Limb (tissue), 2 donors: ENCODE data around the gene GPR160.

Experiments
- DNase-seq, 2 donors: peaks; one replicate each; pipeline ENCODE4 v3.0.0-alpha.2; 2016; ENCODE audit errors: extremely low spot score in 2 of 2

Gene GPR160

DNA sequence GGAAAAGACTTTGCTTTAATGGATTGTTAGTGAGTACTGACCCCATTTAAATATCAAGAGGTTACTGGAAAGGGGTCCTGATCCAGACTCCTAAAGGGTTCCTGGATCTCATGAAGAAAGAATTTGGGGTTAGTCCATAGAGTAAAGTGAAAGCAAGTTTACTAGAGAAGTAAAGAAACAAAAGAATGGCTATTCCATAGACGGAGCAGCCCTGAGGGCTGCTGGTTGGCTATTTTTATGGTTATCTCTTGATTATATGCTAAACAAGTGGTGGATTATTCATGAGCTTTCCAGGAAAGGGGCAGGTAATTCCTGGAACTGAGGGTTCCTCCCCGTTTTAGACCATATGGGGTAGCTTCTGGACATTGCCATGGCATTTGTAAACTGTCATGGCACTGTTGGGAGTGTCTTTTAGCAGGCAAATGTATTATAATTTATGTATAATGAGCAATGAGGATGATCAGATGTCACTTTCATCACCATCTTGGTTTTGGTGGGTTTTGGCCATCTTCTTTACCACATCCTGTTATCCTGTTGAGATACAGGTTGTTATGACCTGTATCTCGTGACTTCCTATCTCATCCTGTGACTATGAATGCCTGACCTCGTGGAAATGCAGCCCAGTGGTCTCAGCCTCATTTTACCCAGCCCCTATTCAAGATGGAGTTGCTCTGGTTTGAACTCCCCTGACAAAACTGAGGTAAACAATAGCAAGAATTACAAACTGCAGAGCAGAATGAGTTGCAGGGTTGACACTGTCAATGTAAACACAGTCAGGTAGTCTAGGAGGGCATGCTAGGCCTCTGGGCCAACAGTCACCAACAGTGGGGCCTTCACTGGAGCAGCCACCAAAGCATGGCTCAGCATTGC, 10.3 kb upstream of the GPR160 start:
- no peak for DNase-seq

DNA sequence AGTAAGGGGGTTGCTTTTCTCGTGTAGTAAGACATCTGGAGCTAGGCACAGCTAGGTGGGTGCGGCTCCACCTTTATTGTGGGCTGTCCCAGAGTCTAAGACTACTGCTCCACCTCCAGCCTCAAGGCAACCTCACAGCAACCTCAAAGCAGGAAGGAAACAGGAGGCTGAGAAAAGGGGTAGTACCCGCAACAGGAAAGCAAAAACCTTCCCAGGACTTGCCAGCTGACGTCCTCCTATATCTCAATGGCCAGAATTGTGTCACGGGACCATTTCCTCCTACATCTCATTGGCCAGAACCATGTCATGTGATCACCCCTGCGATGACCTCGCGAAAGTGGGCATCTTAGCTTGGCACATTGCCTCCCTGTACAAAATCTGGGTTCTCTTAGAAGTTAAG, 4.3 kb upstream of the GPR160 start:
- DNase-seq = no peak

DNA sequence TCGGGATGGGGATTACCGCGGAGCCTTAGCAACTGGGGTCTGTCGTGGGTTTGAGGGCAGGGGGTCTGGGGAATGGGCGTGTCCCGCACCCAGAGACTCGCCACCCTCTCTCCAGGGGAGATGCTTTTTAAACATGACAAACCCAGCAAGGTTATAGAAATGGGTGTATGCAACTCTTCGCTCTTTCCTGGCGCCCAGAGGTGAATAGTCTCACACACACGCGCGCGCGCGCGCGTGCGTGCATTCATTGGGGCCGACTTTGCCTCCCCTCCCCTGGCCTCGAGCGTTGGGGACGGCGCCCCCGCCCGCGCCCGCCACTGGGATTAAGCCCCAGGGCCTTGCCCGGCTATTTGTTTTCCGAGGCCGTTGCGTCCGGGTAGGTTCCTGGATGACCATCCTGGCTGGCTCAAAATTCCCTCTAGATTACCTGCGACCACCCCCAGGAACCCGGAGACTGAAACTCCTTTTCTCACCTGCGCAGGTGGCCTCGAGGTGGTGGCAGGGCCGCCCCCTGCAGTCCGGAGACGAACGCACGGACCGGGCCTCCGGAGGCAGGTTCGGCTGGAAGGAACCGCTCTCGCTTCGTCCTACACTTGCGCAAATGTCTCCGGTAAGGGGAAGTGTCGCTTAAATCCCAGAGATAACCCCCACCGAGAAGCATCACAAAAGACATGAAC, 777 bp downstream of the GPR160 start:
- peak in 1 of 2 donors; percentile 40 for DNase-seq

DNA sequence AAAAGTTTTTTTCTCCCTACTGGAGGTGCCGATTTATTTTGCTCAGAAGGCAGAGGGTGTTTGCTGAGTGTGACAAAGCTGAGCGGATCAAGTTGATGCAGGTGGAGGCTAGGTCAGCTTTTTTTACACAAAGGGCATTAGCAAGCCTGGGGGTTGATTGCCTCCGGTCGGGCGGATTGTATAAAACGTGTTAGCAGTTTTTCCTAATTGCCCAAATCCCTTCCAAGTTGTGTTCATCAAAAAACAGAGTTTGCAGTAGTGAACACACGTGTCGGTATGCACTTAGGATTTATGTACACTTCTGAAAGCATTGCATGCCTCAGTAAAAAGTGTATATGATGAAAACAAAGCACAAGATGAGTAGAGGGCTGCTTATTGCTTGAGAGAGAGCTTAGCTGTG, 2.6 kb downstream of the GPR160 start:
- DNase-seq = no peak

DNA sequence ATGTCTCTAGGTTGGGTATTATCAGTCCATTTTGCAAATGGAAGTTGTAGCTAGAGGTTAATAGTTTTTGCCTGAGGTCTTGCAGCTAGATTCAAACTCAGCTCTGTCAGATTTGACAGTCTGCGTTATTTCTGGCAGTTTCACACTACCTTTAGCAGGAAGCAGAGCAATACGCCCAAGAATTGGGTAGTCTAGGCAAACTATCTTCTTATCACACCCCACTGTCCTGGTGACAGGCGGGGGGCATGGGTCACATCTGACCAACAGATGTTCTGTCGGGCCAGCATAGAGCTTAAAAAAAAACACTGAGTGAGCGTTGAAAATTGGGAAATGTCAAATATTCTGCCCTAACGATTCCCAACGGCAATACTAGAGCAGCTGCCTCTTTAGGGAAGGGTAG, 5.7 kb downstream of the GPR160 start:
- no peak for DNase-seq

DNA sequence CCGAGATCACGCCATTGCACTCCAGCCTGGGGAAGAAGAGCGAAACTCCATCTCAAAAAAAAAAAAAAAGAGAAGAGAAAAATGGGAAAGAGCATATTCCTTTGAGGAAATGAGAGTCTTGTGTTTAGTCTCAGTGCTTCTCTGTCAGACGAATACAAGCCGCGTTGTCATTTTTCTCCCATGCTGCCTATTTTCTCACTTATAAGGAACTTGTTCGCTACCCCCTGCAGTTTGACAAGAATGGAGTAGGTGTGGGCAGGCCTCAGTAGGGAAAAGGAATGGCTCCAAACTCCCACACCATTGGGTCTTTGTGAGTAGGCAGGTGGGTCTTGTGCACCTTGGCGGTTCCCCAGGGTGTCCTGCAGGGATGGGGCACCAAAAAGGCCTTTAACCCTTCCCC, 6.5 kb downstream of the GPR160 start:
- no peak for DNase-seq

DNA sequence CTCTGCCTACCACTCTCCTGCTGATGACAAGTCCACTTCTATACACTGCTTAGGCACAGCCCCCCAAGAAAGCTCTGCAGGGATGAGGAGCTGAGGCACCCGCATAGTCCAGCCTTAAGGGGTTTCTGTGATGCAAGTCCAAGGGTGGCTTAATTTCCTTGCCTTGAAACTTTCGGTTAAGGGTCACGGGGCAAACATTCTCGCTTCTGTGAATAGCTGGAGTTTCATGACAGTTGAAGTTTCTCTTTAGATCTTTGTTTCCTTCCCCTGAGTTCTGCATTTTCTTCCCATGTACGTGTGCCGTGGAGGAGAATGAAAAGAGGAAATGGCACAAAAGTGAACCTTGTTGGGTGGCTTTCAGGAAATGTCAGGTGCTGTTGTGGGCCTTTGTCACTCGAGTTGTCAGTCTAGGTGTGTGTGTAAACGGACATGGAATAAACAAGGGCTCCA, 7.0 kb downstream of the GPR160 start:
- no peak for DNase-seq

DNA sequence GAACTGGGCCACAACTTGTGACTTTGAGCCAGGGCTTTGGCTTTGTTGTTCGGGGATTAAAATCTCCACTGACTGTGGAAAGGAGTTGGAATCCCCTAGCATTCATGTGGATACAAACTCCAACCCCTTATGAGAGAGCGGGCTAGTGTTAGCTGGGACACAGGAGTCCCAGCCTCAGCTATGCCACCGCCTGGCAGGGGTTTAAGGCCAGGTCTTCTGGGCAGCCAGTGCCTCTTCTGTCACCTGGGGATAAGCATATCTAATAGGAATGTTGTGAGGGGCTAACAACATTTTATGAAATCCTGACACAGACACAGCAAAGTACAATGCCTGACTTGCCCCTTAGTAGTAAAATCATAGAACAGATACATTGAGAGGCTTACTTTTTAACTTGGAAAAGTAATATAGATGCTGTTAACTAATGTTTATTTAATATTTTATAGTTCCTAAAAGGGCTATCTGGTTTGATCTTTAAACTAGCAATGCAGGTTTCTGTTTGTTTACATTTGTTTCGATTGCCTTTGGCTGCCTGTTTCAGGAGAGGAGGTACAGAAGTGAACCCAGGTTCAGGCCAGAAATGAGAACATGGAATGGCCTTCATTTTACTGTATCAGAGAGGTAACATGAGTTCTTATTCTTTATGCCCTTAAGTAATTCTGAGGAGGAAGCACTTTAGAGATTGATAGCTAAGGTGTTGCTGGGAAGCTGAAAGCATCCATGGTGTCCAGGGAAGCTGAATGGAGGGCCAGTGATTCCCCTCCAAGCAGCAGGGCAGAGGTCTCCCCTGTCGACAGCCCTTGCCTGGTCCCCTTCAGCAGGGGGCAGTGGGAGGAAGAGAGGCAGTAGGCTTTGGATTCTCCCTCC, 8.7 kb downstream of the GPR160 start:
- no peak for DNase-seq

DNA sequence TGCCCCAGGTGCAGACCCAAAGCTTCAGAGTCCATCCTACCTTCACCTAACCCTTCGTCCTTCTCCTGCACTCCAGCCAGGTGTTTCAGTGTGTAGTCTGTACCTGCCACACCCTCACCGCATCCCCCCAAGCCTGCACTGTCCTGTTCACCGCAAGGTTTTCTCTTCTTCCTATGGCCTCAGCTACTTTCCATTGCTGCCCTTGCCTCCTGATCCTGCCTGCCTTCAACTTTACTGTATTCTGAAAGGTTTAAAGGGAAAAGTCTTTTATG, 9.3 kb downstream of the GPR160 start:
- no peak for DNase-seq

DNA sequence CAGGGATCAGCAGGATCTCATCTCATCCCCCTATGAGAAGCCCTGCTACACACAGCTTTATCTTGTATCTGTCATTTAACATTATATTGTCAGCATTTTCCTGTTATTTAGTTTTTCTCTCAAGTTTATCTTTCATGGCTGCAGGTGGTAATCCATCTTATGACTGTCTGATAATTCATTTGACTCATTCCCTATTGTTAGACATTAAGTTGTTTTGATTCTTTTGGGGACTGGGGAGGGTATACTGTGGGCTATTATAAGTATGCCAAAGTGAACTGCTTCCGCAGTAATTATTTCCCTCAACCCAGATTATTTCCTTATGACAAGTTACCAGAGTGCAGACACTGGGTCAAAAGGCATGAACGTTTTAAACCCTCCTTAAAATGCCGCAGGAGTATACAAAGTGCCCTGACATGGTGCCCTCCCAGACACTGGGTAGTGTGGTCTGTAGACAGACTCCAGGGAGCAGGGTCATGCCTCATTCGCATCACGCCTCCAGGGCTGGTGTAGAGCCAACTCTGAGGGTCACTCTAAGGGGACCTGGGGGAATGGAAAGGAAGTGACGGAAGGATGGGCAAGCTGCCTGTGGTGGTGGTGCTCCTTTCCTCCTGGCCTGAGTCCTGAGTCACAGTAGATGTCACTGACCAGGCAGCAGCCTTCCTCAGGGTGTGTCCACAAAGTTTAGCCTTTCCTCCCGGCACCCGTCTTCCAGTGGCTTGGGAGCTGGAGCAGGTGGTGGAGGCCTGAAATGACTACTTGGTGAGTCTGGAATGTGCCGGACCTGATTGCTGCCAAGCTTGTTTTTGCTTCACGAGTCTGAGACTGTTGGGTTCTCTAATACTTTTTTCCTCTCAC, 11.6 kb downstream of the GPR160 start:
- DNase-seq = no peak

DNA sequence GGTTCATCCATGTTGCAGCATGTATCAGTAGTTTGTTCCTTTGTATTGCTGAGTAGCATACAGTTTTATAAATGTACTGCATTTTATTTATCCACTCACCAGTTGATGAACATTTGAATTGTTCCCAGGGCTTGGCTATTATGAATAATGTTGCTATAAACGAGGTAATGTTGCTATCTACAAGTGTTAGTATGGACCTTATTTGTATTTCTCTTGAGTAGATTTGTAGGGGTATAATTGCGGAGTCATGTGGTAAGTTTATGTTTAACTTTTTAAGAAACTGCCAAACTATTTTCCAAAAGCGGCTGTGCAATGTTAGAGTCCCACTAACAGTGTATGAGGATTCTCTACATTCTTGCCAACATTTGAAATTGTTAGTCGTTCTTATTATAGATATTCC, 13.0 kb downstream of the GPR160 start:
- DNase-seq = no peak

DNA sequence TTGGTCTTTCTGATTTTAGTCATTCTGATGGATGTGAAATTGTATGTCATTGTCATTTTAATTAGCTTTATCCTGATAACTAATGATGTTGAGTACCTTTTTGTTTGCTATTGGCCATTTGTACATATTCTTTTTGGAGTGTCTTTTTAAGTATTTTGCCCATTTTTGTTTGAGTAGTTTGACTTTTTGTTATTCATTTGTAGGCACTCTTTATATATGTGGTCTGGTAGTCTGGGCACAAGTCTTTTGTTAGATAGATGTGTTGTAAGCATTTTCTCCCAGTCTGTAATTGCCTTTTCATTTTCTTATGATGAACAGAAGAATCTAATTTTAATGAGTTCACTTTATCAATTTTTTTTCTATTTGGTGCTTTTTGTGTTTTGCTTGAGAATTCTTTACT, 14.6 kb downstream of the GPR160 start:
- no peak for DNase-seq

DNA sequence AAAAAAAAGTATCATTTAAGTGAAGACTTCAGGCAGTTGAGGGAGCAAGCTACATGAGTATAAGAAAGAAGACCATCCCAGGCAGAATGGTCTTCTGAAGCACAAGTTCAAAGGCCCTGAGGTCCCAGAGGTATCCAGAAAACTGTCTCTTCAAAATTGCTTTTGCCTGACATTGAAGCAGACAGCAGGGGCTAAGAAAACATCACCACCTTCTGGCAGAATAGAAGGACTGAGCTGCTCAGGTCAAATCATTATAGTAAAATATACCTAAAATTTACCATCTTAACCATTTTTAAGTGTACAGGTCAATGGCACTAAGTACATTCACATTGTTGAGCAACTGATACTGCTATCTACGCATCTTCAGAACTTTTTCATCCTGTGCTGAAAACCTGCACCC, 16.4 kb downstream of the GPR160 start:
- no peak for DNase-seq

DNA sequence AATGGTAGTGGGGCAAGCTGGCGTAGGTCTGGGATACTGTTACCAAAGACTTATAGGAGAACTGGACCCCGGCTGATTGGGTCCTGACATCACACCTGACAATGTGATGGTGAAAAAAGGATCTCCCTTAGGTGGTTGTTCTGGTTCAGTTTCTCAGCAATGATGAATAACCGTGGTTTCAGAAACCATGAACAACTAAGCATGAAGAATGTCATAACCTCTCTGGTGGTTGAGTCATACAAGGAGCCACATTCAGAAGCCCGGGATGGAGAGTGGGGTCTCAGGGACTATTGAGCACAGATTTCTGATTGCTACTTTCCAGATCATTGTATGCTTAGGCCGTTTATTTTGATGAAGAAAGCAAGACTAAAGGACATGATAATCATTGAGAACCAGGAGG, 17.4 kb downstream of the GPR160 start:
- no peak for DNase-seq

DNA sequence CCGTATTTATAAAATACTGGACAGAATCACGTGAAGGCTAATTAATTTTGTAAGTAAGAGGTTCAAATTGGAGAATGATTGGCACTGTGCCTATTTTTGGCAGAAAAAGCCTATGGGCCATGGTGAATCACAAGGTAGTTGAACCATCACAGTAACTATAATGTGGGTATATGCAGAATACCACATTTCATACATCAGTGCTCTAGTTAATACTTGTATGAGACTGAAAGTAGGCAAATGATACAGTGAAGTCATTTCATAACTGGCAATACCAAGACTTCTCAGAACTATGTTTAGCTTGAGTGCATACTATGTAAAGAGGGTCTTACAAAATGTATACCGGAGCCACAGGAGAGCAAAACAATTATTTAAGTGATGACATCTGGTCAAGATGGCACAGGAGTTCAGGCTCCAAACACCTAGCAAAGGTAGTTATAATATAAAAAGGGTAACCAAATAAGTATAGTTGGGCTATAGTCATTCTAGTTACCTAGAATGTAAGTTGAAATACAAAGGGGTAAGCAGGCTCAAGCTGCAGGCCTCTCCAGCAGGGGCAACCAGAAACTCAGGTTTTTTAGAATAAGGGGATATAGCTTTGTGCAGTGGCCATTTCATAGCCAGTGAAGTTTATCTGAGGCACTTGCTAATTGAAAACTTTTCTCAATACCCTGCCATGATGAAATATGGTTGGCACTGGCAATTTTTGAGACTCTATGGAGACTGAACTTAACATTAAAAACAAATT, 19.1 kb downstream of the GPR160 start:
- DNase-seq = no peak

DNA sequence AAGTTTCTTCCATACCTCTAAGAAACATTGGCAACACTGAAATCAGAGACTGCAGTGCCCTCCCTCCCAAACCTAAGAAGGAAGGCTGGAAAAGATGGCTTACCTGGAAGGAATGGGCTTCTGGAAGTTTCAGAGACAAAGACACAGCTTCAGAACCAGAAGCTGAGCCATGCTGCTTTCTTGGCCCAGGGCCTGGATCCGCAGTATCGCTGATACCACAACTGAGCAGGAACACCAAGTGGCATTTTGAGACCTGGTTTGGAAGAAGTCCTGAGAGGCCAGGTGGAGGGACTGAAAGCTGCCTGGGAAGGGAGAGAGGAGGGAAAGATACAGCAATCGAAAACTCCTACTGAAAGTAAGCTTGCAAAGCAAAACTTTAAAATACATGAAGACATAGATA, 19.8 kb downstream of the GPR160 start:
- no peak for DNase-seq

DNA sequence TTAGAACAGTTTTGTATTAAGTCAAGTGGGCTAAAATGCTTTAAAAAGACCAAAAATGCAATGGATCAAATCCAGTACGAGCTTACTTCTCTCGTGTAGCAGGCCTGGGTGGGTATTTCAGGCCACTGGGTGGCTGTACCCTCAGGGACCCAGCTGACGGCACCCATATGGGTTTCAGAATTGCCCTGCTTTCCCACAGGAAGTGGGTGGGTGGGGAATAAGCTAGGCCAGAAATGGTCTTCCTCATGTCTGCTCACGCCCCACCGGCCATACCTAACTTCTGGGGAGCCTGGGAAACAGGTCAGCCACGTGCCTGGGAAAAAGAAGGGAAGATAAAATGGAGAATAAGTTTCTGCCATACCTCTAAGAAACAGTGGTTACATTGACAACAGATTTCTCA, 20.3 kb downstream of the GPR160 start:
- no peak for DNase-seq

DNA sequence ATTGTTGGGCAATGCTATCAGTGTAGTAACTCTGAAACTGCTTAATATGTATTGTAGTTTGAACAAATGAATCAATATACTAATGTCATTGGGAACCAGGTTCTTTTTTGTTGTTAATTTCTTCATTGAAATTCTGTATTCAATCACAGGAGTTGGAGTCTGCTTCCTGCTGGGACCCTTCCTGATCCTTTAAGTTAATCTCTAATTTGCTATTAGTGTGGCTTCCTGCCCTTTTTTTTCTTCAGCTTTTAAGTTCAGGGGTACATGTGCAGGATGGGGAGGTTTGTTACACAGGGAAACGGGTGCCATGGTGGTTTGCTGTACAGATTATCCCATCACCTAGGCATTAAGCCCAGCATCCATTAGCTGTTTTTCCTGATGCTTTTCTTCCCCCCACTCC, 21.7 kb downstream of the GPR160 start:
- DNase-seq = no peak

DNA sequence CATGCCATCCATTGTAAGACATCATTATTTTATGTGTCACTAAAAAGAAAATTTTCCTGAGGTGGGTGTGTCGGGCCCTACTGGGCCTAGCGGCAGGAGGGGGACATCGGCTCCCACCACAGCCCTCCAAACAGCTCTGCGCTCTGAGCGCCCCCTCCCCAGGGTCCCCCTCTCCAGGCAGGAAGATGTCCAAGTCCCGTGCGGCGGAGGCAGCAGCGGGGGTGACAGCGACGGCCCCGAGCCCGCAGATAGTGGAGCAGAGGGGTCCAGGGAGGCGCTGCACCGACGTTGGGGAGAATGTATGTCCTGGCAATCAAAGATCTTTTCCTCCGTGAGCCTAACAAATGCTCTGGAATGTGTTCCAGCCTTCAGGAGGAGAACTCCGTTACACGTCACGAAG, 24.3 kb downstream of the GPR160 start:
- no peak for DNase-seq

DNA sequence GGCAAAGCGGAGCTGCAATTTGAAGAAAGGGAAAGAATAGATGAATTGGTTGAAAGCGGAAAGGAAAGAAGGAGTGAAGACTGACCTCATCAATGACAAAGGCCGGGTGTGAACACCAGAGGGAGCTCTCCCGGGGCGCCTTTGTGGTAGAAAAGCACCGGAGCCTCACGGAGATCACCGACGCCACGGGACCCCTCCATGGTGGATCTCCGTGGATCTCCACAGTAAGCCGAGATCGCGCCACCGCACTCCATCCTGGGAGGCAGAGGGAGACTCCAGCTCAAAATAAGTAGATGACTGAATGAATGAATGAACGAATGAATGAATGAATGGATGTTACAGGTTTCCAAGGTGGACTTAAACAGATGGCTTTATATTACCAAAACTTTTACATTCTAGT, 25.0 kb downstream of the GPR160 start:
- no peak for DNase-seq

DNA sequence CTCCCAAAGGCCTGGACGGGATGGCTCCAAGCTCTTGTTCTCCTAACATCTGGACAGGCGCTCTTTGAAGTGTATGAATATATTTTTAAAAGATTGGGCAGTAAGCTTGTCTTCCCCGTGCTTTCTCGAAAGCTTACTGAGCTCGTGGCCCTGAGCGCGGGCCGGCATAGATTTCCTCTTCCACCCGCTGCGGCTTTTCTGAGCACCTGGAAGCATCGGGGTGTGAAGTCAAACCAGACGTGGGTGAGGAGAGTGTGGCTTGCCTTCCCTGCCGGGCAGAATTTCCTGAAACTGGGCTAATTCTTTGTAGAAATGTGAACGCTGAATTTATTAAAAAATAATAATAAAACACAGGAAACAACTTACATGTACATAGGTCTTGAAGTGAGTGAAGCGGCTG, 25.9 kb downstream of the GPR160 start:
- no peak for DNase-seq
